ENCODE data around the gene KLK15. TPM values are rescaled to one million over a fixed set of nuclear protein-coding genes. Genes with fewer than 3 reads are reported as not detected.

KLK15 gene
- total and polyA plus RNA-seq, 2 of the 13 experiments (the other 11 are each of a cell fraction or from before 2014, with no cell fraction given): not detected

DNA sequence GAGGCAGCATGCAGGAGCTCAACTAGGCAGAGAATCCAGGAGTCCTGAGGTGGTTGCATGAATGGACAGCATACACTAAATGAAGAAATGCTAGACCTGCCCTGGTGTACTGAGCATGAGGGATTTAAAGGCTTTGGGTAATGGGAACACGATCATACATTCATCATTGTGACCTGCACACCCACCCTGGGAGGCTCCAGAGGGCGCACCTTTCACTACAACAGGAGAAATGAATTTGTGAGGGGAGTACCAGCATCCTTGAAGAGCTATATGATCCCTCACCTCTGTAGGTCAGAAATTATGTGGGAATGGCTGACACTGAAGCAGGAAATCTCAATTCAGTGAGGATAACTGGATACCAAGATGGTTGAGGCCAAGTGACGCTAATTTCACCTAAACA, 48.8 kb upstream of the KLK15 start (continued):
- TF ChIP-seq, protein P1, sequence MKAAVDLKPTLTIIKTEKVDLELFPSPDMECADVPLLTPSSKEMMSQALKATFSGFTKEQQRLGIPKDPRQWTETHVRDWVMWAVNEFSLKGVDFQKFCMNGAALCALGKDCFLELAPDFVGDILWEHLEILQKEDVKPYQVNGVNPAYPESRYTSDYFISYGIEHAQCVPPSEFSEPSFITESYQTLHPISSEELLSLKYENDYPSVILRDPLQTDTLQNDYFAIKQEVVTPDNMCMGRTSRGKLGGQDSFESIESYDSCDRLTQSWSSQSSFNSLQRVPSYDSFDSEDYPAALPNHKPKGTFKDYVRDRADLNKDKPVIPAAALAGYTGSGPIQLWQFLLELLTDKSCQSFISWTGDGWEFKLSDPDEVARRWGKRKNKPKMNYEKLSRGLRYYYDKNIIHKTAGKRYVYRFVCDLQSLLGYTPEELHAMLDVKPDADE (CRISPR knock-in tag; IDR thresholded peaks at IDR 0.05): no peak
- TF ChIP-seq RARA (CRISPR knock-in tag; IDR thresholded peaks at IDR 0.05): no peak

- Histone ChIP-seq H3K4me2 (ENCODE audit: low read depth, low read length) (no peak overlapping the region), H3K27me3 (ENCODE audit: control insufficient read depth in 1 of 2, insufficient read depth in 2 of 2, low read length in 2 of 2) (peaks cover 2 to 16% of the 10 kb centered on the region in 2 experiments; a peak in 3 of 5 replicates), H2AFZ (ENCODE audit: low read length) (no peak overlapping the region), H3K9me3 (ENCODE audit: low read length) (no peaks in the 10 kb centered on the region), H3K27ac (ENCODE audit: extremely low read length, insufficient read depth, low read length) (no peak overlapping the region), H3K79me2 (ENCODE audit: insufficient read depth, low read length) (no peaks in the 10 kb centered on the region), H3K4me1 (ENCODE audit: insufficient read depth, low read length) (no peaks in the 10 kb centered on the region), H4K20me1 (ENCODE audit: insufficient read depth, low read length) (no peaks in the 10 kb centered on the region), H3K9ac (ENCODE audit: insufficient read depth, low read depth, low read length) (no peak overlapping the region), H3K4me3 (replicated peaks in 1 of 3; ENCODE audit: insufficient read depth in 1 of 3, low read depth in 2 of 3, low read length in 3 of 3) (no peak overlapping the region), H3K36me3 (replicated peaks in 1 of 2; ENCODE audit: control insufficient read depth in 1 of 2, insufficient read depth in 2 of 2, low read length in 2 of 2) (no peaks in the 10 kb centered on the region)
- no peak for ATAC-seq
- in situ Hi-C loops (cut with HindIII; ENCODE audit: extremely low pct_ligation_motif_present, low pct_unique_long_range_greater_than_20kb): no loop called here
- intact Hi-C loops (cut with micrococcal nuclease; ENCODE audit: unreplicated experiment): no loop called here
- FAIRE-seq: no peak
- POLR2A ChIA-PET: no interaction called here
- BruUV-seq (replicated peaks): no TSS peak
- TF ChIP-seq, protein P2, sequence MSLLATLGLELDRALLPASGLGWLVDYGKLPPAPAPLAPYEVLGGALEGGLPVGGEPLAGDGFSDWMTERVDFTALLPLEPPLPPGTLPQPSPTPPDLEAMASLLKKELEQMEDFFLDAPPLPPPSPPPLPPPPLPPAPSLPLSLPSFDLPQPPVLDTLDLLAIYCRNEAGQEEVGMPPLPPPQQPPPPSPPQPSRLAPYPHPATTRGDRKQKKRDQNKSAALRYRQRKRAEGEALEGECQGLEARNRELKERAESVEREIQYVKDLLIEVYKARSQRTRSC (CRISPR knock-in tag; IDR thresholded peaks at IDR 0.05; ENCODE audit: low read depth): no peak
- no peak for TF ChIP-seq ZNF709 (CRISPR knock-in tag; IDR thresholded peaks at IDR 0.05)
- TF ChIP-seq KAT7 (CRISPR knock-in tag; IDR thresholded peaks at IDR 0.05; ENCODE audit: borderline replicate concordance): no peak
- no peak for TF ChIP-seq NFE2 (CRISPR knock-in tag; IDR thresholded peaks at IDR 0.05)
- TF ChIP-seq ZBTB20 (CRISPR knock-in tag; IDR thresholded peaks at IDR 0.05; ENCODE audit: borderline replicate concordance, low read depth): no peak
- no peak for TF ChIP-seq ZNF343 (CRISPR knock-in tag; IDR thresholded peaks at IDR 0.05)
- CTCF ChIA-PET (ENCODE audit: low intra/inter-chr PET ratio, low total read pairs): no interaction called here
- 19% methylated on average over 5 of the region's 5 CpGs for WGBS (ENCODE audit: low lambda C conversion rate)
- no peak for DNase-seq (ENCODE audit: low spot score)
Observed at GRCh38 chr19:50880241-50880640, 46.9 kb upstream of the KLK15 start.
